Islet precursor cell (in vitro differentiated cells): ENCODE data around the gene LNP1.
"Not testable (repeated sequence)": the region's sequence is repeated elsewhere in the genome, so short reads cannot be mapped to it uniquely, and the experiment has no call there.

Source experiments
- DNase-seq: peaks from one replicate; pipeline ENCODE4 v3.0.0-alpha.2; 2018

Gene LNP1

GRCh38 chr3:100437721-100438622 lies 36.6 kb downstream of the LNP1 start:
- no peak for DNase-seq

- no peak for DNase-seq
These were observed 37.3 kb downstream of the LNP1 start for GRCh38 chr3:100438623-100438974.

- no peak for DNase-seq
These were observed 39.6 kb downstream of the LNP1 start for GRCh38 chr3:100440895-100441294.

- DNase-seq = no peak
These were observed 42.4 kb downstream of the LNP1 start for GRCh38 chr3:100443690-100444089.

GRCh38 chr3:100447067-100447466 lies 45.7 kb downstream of the LNP1 start:
- not testable (repeated sequence) for DNase-seq

- no peak for DNase-seq
These were observed 46.7 kb downstream of the LNP1 start for GRCh38 chr3:100448079-100448478.

GRCh38 chr3:100449214-100449613 lies 47.9 kb downstream of the LNP1 start:
- DNase-seq = no peak

GRCh38 chr3:100454677-100455076 lies 53.3 kb downstream of the LNP1 start:
- no peak for DNase-seq

- no peak for DNase-seq
These were observed 54.7 kb downstream of the LNP1 start for GRCh38 chr3:100455841-100456550.

- DNase-seq = no peak
These were observed 55.4 kb downstream of the LNP1 start for GRCh38 chr3:100456745-100457144.

GRCh38 chr3:100457811-100458210 lies 56.5 kb downstream of the LNP1 start:
- no peak for DNase-seq

- no peak for DNase-seq
These were observed 57.5 kb downstream of the LNP1 start for GRCh38 chr3:100458814-100459213.

GRCh38 chr3:100463002-100463401 lies 61.7 kb downstream of the LNP1 start:
- no peak for DNase-seq

GRCh38 chr3:100463646-100464155 lies 62.4 kb downstream of the LNP1 start:
- DNase-seq = no peak

GRCh38 chr3:100465892-100466777 lies 64.8 kb downstream of the LNP1 start:
- no peak for DNase-seq

- no peak for DNase-seq
These were observed 65.8 kb downstream of the LNP1 start for GRCh38 chr3:100467133-100467532.

- no peak for DNase-seq
These were observed 67.3 kb downstream of the LNP1 start for GRCh38 chr3:100468676-100469075.

GRCh38 chr3:100470951-100471350 lies 69.6 kb downstream of the LNP1 start:
- DNase-seq = no peak

GRCh38 chr3:100471444-100471843 lies 70.1 kb downstream of the LNP1 start:
- no peak for DNase-seq

GRCh38 chr3:100477851-100478360 lies 76.6 kb downstream of the LNP1 start:
- DNase-seq = not testable (repeated sequence)

- not testable (repeated sequence) for DNase-seq
These were observed 77.2 kb downstream of the LNP1 start for GRCh38 chr3:100478521-100478920.

- DNase-seq = no peak
These were observed 78.7 kb downstream of the LNP1 start for GRCh38 chr3:100480081-100480480.

- no peak for DNase-seq
These were observed 80.8 kb downstream of the LNP1 start for GRCh38 chr3:100482176-100482575.
